HG03159 (cell line): ENCODE data around the gene BAAT.

Experiments
- ATAC-seq: cut with Tn5 transposase; IDR thresholded peaks from one replicate; pipeline ENCODE4 v1.9.1; 2021; ENCODE audit warnings: mild to moderate bottlenecking, moderate library complexity; ENCODE audit not compliant: unreplicated experiment

The BAAT gene

DNA sequence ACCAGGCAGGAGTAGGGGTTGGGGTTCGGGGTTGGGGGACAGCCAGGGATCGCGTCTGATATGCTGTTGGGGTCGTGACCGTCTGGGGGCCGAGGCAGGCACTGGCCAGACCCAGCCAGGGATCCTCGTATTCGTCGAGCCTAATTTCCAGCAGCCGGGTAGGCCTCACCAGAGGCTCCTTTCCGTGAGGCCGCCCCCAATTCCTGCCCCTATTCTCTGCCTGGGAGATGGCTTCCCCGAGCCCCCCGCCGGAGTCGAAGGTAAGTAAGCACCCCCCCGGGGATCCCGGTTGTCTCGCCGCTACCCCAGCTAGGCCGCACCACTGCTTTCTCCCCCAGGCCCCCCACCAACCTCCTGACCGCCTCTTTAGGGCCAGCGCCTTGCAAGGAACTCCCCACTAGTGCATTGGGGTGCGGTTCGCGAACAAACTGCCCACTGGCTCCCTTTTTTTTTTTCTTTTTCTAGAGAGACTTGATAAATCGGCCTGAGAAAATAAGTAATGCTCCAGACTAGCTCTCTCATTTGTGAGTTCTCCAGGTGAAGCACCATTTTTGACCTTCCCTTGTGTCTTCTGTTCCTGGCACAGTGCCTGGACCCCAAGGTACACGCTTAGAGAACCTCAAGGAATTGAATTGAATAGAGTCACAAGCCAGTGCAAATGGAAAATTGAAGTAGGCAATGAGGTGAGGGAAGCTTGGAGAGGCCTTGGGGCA is 14.3 kb upstream of the BAAT start:
- ATAC-seq: no peak

DNA sequence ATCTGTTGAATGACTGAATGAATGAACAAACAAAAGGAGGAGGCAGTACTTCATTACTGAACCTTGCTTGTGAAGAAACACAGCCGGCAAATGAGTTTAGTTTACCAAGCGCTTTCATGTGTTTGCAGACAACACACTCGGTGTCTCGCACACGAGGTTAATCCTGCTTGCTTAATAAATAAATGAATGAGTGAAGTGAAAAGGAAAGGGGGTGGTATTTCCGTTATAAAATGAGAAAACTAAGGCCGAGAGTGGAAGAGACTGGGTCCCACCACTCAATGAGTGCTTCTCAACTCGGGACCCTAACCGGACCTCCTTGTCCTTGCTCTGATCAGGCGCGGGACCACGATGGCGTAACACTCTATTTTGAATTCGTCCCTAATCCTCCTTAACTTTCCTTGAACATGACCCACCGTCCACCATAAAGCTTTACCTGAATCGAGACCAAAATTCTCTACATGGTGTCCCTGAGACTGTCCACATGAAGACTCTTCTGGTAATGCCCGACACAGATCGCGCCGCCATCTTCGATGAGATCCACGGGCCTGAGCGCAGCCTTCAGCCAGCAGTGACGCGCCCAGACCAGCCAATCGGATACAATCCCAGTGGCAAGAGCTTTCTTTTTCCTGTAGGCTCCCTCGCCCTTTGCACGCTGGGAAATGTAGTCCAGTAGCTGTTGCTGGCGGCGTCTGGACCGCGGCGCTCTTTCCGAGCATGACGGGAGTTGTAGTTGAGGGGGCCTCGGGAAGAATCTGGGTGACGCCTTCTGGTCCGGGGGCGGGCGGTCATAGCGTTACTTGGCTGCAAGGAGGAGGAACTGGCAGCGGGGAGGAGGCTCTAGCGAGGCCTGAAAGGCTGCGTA is 13.5 kb upstream of the BAAT start, which contains the start of the genes MRPL50 and ZNF189:
Gene MRPL50, minus strand, starts transcription at position 551 of the 862 bp plus-strand sequence. Its CDS starts 26 bp downstream, at position 525.
Gene ZNF189, plus strand, starts transcription at position 784 of the 862 bp plus-strand sequence. CDS start 306 bp downstream, outside the sequence.
- ATAC-seq: peak; percentile 98

DNA sequence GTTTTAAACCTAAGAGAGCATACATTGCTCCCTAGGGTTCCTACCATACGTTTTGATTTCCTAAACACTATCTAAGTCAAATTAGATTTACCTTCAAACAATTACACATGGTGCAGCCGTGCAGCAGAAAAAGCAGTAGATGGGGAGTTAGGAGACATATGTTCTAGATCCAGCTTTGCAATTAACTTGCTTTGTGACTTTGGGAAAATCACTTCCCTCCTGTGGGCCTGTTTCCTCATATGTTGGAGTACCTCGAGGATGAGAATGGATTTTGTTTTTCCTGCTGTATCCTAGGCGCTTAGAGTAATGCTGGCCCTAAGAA is 12.9 kb upstream of the BAAT start:
- no peak for ATAC-seq

DNA sequence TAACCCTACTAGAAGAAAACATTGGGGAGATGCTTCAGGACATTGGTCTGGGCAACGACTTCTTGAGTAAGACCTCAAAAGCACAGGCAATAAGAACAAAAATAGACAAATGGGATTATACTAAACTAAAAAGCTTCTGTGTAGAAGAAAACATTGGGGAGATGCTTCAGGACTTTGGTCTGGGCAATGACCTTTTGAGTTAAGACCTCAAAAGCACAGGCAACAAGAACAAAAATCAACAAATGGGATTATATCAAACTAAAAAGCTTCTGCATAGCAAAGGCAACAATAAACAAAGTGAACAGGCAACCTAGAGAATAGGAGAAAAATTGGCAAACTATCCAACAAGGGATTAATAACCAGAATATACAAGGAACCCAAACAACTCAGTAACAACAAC is 9.9 kb upstream of the BAAT start:
- no peak for ATAC-seq

DNA sequence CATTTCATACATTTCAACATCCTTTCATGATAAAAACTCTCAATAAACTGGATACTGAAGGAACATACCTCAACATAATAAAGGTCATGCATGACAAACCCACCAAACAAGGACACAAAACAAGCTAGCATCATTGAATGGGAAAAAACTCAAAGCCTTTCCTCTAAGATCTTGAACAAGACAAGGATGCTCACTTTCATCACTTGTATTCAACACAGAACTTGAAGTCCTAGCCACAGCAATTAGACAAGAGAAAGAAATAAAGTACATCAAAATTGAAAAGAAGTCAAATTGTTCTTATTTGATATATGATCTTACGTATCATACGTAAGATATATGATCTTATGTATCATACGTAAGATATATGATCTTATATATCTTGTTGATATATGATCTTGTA is 8.3 kb upstream of the BAAT start:
- ATAC-seq: no peak

DNA sequence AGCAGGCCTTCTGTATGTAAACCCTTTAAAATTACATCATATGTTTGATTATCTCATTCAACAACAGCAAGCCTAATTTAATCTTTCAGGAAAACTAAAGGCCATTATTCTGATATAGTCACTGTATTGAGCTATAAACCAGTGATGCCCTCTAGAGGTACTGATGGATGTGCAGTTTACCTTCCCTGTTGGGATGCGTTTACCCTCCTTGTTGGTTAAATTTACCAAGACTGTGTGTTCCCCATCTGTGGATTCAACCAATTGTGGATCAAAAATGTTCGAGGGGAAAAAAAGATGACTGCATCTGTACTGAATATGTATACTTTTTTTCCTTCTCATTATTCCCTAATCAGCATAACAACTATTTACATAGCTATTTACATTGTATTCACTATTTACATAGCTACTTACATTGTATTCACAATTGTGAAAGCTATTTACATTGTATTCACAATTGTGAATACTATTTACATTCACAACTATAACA is 3.7 kb upstream of the BAAT start:
- ATAC-seq: no peak

DNA sequence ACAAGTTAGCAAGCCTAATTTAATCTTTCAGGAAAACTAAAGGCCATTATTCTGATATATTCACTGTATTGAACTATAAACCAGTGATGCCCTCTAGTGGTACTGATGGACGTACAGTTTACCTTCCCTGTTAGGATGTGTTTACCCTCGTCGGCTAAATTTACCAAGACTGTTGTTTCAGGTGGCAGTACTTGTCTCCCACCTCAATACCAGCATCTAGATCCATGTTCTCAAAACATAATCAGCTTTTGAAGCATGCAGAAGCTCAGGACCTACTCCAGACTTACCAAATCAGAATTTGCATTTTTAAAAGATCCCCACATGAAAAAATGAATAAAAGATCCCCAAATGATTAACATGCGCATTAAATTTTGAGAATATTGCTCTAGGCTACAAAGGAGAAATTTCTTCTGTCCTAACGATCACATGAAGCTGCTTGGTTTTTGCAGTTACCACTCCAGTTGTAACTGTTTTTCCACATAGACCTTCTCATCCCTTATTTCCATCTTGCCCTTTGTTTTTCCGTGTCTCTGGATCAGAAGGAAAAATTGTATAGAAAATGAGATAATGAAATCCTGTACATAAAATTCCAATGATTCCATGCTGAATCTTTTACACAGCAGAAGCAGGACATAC is 3.2 kb upstream of the BAAT start:
- peak; percentile 73 for ATAC-seq

DNA sequence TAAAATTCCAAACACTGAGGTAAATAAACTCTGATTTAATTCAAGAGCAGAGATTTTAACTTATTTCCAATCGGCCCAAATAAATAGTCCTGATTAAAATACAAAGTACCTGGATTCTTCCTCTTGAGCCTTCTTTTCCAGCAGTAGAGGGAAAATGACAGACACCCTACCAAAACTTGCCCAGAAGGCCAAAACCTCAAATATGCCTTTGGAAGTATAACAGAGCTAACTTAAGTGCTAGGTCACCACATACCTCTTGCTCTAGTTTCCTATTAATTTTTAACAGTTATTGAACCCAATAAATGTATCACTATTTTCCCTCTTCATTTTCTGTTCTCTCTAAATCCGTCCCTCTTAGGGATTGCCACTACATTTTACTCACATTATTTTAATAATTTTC is 1.4 kb downstream of the BAAT start:
- no peak for ATAC-seq

DNA sequence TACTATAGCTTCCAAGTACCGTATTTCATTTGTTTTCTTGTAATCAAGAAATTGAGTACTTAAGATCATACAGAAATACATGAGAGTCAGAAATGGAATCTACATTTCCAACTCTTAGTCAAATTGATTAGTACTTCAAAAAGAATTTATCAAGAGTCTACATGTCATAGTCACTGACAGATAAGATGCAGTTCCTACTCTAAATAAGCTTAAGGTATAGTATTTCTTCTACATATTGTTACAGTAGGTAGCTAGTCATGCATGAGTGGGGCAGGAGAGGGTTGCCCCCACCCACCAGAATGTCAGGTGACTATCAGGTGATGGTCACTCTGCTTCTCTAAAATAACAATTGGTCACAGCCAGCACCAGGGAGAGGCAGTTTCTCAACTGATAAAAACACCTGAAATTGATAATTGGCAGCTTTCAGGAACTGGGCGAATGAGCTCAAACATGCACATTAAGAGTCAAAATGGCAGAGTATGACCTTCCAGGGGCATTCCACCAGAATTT is 2.9 kb downstream of the BAAT start:
- no peak for ATAC-seq

DNA sequence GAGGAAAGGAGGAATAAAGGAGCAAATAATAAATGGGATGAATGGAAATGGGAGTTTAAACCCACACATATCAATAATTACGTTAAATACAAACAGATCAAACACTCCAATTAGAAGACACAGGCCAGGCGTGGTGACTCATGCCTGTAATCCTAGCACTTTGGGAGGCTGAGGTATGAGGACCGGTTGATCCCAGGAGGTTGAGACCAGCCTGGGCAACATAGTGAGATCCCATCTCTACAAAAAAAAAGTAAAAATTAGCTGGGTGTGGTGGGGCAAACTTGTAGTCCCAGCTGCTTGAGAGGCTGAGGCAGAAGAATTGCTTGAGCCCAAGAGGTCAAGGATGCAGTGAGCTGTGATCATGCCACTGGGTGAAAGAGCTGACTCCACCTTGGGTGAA is 3.7 kb downstream of the BAAT start:
- no peak for ATAC-seq

DNA sequence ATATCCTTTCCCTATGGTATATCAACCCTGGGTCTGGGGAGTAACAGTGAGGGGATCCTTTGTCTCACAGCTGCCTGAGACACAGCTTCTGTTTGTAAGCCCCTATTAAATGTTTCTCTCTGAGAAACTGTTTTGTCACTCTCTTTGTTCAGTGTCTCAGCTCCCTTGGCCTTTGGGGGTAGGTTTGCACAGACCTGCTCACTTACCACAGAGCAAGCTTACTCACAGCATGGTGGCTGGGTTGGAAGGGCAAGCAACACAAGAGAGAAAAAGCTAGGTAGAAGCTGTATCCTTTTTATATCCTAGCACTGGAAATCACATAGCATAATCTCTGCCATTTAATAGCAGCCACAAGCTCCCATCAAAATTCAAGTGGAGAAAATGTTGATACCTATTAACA is 4.5 kb downstream of the BAAT start:
- ATAC-seq: no peak

DNA sequence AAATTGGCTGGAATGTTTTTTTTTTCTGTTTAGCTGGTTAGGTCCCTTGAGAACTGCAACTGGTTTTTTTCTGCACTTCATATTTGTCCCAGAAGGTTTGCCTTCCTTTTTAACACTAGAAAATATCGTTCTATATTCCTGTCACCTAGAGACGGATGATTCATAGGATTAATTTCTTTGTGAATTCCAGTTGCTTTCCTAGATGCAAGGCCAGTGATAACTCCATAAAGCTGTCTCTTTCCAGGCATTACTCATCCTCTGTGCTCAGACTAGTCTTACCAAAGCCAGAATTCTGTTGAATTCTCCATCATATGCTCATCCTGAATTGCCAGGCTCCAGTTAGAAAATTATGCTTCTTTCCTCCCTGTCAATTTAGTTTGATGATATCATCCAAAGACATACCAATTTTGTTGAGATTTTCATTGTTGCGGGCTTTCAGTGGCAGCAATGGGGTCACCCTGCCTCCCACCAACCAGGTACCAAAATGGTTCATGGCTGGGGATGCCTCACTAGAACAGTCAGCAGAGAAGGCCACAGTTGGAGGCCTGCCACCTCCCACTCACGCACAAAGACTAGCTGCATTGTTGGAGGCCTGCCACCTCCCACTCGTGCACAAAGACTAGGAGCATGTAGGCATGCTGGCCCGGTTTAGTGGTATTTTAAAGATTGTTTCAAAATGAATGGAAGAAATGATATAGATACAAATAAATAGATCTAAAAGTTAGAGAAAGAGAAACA is 8.5 kb downstream of the BAAT start:
- ATAC-seq: no peak

DNA sequence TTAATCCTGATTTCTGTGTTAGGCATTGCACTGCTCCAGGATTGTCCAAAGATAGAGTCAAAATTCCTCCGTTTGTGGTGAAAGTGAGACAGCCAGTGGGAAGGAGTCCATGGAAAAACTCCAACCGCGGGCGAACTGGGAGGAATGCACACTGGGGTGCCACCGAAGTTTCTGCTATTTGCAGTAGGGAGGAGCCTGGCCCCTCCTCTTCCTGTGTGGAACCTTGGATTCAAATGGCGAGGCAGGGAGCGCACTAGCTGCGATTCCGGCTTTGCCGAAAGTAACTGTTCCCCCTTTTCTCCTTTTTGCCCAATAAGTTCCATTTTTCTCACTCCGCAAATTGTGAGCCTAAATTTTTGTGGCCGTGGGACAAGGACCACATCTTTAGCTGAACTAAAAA is 9.3 kb downstream of the BAAT start:
- ATAC-seq: no peak

DNA sequence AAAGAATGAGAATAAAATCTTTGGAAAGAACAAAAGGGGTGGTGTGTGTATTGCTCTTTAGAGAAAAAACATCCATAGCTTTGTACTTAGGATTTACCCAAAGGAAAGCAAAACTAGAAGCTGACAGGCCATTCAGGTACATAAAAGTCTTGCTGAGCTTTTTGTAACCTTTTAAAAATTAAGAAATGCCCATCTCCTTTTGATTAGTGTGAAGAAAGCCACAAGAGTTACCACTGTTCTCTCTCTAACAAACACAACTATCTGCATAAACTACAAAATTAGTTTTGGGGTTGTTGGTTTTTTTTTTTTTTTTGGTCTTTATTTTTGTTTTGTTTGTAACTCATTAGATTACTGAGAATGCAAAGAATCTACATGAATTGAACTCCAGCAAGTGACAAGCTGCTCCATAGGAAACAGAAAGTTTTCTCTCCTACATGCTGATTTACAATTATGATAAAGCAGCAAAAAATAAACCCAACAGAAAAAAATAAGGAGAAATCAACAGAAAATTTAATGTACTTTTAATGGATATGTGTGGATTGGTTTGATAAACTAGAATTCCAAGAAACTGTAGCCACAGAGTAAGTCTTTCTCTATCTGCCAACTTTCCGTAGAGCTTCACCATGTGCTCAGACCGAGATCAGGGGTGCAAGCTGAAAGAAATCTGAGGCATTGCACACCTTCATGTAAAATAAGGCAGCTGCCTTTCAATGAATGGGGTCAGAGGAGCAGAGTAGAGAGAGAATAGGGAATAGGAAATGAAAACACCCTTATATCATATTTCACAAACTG is 12.3 kb downstream of the BAAT start:
- no peak for ATAC-seq

DNA sequence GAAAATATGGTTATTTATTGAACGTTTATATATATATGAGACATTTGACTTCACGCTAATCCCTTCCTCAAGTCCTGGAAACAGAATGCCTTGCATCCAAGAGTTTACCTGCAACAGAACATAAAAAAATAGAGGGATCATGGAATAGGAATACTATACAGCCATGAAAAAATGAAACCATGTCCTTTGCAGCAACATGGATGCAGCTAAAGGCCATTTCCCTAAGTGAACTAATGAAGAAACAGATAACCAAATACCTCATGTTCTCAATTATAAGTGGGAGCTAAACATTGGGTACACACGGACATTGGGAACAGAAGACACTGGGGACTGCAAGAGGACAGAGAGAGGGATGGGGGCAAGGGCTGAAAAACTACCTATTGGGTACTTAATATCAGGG is 13.0 kb downstream of the BAAT start:
- ATAC-seq: no peak

DNA sequence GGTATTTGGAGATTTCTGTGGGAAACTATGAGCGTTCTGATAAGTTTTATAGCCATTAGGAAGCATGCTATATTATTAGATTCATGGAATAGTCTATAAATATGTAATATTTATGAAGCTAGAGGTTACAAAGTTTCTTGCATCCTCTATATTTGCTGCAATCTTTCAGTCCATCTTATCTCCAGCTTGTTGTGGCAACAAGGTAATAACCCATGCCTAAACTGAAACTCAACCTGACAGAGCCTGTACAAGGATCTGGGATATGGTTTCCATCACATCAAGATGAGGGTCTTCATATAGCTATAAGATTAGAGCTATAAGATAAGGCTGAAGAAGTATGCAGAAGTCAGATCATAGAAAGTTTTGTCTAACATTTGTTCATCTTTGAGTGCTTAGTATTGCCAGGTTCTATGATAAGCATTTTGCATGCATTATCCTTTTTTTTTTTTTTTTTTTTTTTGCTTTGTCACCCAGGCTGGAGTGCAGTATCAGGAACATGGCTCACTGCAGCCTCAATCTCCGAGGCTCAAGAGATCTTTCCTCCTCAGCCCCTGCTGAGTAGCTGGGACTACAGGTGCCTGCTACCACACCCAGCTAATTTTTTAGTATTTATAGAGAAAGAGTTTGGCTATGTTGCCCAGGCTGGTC is 14.8 kb downstream of the BAAT start:
- no peak for ATAC-seq

DNA sequence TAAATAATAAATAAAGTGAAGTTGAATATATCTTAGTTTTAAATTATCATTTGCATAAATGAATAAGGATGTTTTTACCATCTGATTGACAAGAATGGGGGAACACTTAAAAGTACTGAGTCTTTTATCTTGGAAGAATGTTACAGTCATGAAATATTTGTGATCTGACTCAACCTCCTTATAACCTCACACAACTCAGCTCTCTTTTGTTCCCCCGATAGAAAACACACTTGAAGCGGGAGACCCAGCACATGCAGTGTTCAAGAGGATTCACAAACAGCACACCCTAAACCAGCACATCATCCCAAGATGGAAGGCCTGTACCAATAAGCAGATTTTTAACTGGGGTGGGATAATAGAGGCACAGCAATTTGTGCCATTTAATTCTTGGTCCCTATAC is 15.5 kb downstream of the BAAT start:
- no peak for ATAC-seq

DNA sequence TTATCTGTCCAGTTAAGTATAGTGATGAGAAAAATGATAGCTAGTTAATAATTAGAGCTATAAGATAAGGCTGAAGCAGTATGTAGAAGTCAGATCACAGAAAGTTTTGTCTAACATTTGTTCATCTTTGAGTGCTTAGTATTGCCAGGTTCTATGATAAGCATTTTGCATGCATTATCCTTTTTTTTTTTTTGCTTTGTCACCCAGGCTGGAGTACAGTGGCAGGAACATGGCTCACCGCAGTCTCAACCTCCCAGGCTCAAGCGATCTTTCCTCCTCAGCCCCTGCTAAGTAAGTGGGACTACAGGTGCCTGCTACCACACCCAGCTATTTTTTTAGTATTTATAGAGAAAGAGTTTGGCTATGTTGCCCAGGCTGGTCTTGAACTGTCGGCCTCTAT is 17.5 kb downstream of the BAAT start:
- no peak for ATAC-seq

DNA sequence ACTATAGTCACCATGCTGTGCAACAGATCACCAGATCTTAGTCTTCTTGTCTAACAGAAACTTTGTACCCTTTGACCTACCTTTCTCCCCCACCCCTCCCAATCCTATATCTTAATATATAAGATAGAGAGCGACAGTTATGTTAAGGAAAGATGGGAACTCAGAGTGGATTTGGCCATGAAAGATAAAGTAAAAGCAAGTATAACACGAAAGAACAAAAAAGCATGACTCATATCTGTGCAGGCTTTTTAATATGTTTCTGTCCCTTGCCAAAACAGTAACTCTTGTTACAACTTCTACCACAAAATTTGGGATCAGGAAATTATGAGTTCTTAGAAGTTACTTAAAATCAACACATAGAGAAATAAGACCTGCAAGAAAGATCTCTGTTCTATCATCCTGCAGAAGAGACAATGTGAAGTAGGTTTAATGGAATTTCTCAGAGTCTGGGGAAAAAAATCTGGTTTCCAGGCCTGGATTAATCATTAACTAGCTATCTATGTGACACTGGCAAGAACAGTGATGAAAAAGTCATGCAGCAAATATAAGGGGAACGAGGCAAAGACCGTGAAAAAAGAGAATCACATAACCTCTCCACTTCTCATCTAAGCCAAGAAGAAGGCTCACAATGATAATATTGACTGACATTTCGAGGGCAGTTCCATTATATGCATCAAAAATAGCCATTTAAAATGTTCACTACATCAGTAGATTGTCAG is 18.6 kb downstream of the BAAT start:
- no peak for ATAC-seq
